H7 (cell line): ENCODE results near the gene KIAA1755. TPM values are rescaled to one million over a fixed set of nuclear protein-coding genes. Genes with fewer than 3 reads are reported as not detected.
A peak's percentile ranks its signal among the peaks of the same experiment; 100 is the strongest.

Experiments used
- DNase-seq: peaks from one replicate; pipeline ENCODE4 v3.0.0; 2012
- H3K27me3 ChIP-seq: 2 replicates; pipeline ENCODE4 v1.6.0; 2011; ENCODE audit warnings: mild to moderate bottlenecking, low read length; ENCODE audit not compliant: control insufficient read depth, insufficient read depth
- H3K36me3 ChIP-seq: replicated peaks from 2 replicates; pipeline ENCODE4 v1.5.1; 2011; ENCODE audit warnings: low read length; ENCODE audit not compliant: control insufficient read depth, insufficient read depth
- H3K4me3 ChIP-seq: 2 replicates; pipeline ENCODE4 v1.5.1; 2011; ENCODE audit warnings: low read depth, mild to moderate bottlenecking, control low read depth, low read length, moderate library complexity; ENCODE audit not compliant: insufficient read depth
- total RNA-seq: library from RNA; depleted of rRNA; stranded (reverse); fragments of >200 nt; shearing (Covaris generic); gene quantifications from 2 replicates; pipeline ENCODE4 v1.2.3, GENCODE V29; 2014

Gene KIAA1755
- total RNA-seq, 1 experiment from 2014 or later = 0.24 TPM

- H3K36me3 ChIP-seq = no peaks in the 10 kb centered on the region
- no peaks in the 10 kb centered on the region for H3K27me3 ChIP-seq
- no peak for DNase-seq
Observed at GRCh38 chr20:38277691-38278090, 17.2 kb upstream of the KIAA1755 start.

GRCh38 chr20:38277285-38277684, 16.8 kb upstream of the KIAA1755 start:
- Histone ChIP-seq H3K27me3 (no peaks in the 10 kb centered on the region), H3K4me3 (no peak overlapping the region), H3K36me3 (no peaks in the 10 kb centered on the region)
- DNase-seq = no peak

More at GRCh38 chr20:38277691-38278090, 17.2 kb upstream of the KIAA1755 start:
- H3K4me3 ChIP-seq = no peak overlapping the region

DNA sequence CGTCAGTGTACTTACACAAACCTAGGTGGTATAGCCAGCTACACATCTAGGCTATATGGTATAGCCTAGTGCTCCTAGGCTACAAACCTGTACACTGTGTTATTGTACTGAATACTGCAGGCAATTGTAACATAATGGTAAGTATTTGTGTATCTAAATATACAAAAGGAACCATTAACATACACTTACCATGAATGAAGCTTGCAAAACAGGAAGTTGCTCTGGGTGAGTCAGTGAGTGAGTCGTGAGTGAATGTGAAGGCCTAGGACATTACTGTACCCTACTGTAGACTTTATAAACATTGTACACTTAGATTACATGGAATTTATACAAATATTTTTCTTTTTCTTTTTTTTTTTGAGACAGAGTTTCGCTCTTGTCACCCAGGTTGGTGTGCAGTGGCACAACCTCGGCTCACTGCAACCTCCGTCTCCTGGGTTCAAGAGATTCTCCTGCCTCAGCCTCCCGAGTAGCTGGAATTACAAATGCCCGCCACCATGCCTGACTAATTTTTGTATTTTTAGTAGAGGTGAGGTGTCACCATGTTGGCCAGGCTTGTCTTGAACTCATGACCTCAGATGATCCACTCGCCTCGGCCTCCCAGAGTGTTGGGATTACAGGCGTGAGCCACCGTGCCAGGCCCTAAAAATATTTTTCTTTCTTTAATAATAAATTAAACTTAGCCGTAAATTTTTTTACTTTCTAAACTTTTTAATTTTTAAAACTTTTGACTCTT, 15.4 kb upstream of the KIAA1755 start:
- DNase-seq = no peak
- Histone ChIP-seq H3K4me3 (no peak overlapping the region), H3K36me3 (no peaks in the 10 kb centered on the region)

GRCh38 chr20:38272961-38273360, 12.4 kb upstream of the KIAA1755 start:
- Histone ChIP-seq H3K36me3 (no peaks in the 10 kb centered on the region), H3K4me3 (no peak overlapping the region), H3K27me3 (no peaks in the 10 kb centered on the region)
- no peak for DNase-seq

More for the DNA sequence above, 15.4 kb upstream of the KIAA1755 start:
- no peaks in the 10 kb centered on the region for H3K27me3 ChIP-seq

GRCh38 chr20:38272398-38272797, 11.9 kb upstream of the KIAA1755 start:
- DNase-seq = no peak
- no peak overlapping the region for H3K4me3 ChIP-seq
- H3K27me3 ChIP-seq = no peaks in the 10 kb centered on the region
- no peaks in the 10 kb centered on the region for H3K36me3 ChIP-seq

- Histone ChIP-seq H3K4me3 (no peak overlapping the region), H3K27me3 (no peaks in the 10 kb centered on the region), H3K36me3 (no peaks in the 10 kb centered on the region)
- no peak for DNase-seq
Observed at GRCh38 chr20:38271608-38272120, 11.1 kb upstream of the KIAA1755 start.

GRCh38 chr20:38270869-38271605, 10.5 kb upstream of the KIAA1755 start:
- DNase-seq = no peak

DNA sequence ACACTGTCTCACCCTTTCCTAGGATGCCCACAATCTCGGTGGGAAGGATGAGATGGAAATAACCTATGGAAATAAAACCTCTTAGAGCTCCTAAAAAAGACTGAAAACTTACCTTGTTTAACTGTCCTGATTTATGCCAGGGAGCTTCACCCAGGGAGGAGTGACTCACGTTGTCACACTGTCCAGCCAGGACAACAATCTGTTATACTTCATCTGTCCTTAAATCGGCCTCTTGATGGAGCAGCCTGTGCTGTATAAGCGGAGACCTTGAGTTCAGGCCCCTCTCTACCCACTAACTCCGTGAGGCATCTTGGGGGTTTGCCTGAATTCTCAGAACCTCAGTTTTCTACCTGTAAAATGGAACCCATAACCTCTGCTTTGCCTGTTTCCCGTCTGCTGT, 9.2 kb upstream of the KIAA1755 start:
- DNase-seq = no peak
- H3K4me3 ChIP-seq = no peak overlapping the region
- H3K27me3 ChIP-seq = no peaks in the 10 kb centered on the region
- no peaks in the 10 kb centered on the region for H3K36me3 ChIP-seq

More at GRCh38 chr20:38270869-38271605, 10.5 kb upstream of the KIAA1755 start:
- Histone ChIP-seq H3K36me3 (no peaks in the 10 kb centered on the region), H3K27me3 (no peaks in the 10 kb centered on the region), H3K4me3 (no peak overlapping the region)

- no peak for DNase-seq
Observed at GRCh38 chr20:38269040-38269439, 8.5 kb upstream of the KIAA1755 start.

DNA sequence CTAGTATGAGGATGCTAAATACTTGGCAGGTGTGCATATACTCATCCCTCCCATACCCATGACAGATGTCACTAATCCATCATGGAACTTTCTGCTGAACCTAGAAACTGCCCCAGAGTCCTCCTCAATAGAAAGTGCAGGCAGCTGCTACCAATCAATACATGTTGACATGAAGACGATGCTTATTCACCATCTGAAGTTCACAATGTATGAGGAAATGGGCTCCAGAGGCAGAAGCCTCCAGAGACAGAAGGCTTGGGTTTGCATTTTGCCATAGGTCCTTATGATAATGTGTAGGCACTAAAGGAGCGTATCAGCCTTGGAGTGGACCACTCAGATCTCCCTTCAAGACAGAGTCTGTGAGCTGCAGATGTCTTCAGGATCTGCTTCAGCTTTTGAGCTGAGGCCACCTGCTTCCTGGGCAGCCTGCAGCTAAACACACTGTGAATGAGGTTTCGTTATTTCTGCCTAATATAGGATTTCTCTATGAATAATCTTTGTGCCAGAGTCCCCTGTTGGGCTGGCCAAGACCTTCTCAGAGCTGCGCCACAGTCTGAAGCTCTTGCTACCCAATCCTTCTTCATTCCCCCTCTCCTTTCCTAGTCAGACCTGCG, 7.5 kb upstream of the KIAA1755 start:
- no peak for DNase-seq
- no peak overlapping the region for H3K4me3 ChIP-seq
- H3K36me3 ChIP-seq = no peaks in the 10 kb centered on the region
- no peaks in the 10 kb centered on the region; the same call in 1 of the 2 replicates for H3K27me3 ChIP-seq

More at GRCh38 chr20:38269040-38269439, 8.5 kb upstream of the KIAA1755 start:
- no peaks in the 10 kb centered on the region for H3K27me3 ChIP-seq
- H3K4me3 ChIP-seq = no peak overlapping the region
- H3K36me3 ChIP-seq = no peaks in the 10 kb centered on the region

- no peak overlapping the region for H3K4me3 ChIP-seq
- no peak for DNase-seq
Observed at GRCh38 chr20:38267296-38267695, 6.8 kb upstream of the KIAA1755 start.

GRCh38 chr20:38266426-38266825, 5.9 kb upstream of the KIAA1755 start:
- DNase-seq = no peak
- Histone ChIP-seq H3K4me3 (no peak overlapping the region), H3K27me3 (no peaks in the 10 kb centered on the region; the same call in 1 of the 2 replicates), H3K36me3 (no peaks in the 10 kb centered on the region)

More at GRCh38 chr20:38267296-38267695, 6.8 kb upstream of the KIAA1755 start:
- no peaks in the 10 kb centered on the region; the same call in 1 of the 2 replicates for H3K27me3 ChIP-seq
- H3K36me3 ChIP-seq = no peaks in the 10 kb centered on the region

DNA sequence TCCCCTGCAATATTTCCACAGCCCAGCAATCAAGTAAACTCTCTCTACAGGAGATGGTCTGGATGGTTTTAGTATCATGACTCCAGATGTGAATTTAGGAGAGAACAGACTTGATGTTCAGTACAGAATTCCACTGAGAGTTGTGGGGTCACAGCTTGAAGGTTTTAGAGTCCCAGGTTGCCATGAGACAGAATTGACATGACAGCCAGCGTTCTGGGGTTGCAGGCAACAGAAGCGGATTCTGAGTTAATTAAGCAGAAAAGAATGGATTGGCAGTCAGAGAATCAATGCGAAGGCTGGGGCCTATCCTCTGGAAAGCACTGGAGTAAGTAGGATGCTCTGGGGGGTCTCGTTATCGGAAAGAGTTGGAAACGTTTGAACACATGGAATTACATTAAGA, 2.4 kb upstream of the KIAA1755 start:
- no peaks in the 10 kb centered on the region for H3K36me3 ChIP-seq
- H3K4me3 ChIP-seq = no peak overlapping the region
- no peak for DNase-seq
- H3K27me3 ChIP-seq = peaks cover 9% of the 10 kb centered on the region

DNA sequence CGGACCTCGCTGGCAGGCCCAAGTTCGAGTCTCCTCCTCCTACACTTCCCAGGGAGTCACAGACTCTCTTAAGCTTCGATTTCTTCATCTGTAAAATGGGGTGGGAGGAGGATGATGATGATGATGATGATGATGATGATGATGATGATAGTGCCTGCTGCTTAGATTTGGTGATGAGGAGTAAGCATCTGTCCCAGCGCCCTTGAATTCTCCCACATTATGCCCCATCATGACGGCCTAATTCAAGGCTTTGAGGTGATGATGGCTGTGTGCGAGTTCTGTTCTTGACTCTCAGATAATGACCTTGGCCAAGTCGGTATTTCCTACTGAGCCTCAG, 487 bp upstream of the KIAA1755 start:
- no peaks in the 10 kb centered on the region for H3K36me3 ChIP-seq
- no peak for DNase-seq
- H3K4me3 ChIP-seq = peak overlapping the region; percentile 16
- H3K27me3 ChIP-seq = peaks cover 9% of the 10 kb centered on the region

DNA sequence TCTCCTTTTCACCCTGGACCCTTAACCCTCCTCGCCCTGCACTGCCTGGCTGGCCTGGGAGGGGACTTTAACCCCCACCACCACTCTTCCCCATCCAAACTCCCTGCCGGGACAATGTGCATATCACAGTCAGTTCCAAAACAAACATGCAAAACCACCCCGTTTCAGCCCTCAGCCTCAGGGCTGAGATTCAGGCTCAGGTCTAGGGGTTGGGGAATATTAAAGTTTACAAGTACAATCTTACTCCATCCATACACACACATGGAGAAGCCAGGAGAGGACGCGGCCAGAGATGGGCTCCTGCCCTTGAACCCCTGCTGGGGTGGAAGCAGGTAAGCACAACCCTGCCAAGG, 534 bp downstream of the KIAA1755 start:
- Histone ChIP-seq H3K4me3 (peak overlapping the region; percentile 35), H3K36me3 (no peaks in the 10 kb centered on the region), H3K27me3 (peaks cover 9% of the 10 kb centered on the region)
- peak; percentile 49 for DNase-seq
